ENCODE measurements around the gene JARID2.

JARID2 gene

GRCh38 chr6:15491255-15491985, 245.6 kb downstream of the JARID2 start:
- peak; percentile 61 for DNase-seq (ENCODE audit: low spot score)

GRCh38 chr6:15491986-15492269, 246.1 kb downstream of the JARID2 start:
- DNase-seq (ENCODE audit: low spot score) = no peak

DNA sequence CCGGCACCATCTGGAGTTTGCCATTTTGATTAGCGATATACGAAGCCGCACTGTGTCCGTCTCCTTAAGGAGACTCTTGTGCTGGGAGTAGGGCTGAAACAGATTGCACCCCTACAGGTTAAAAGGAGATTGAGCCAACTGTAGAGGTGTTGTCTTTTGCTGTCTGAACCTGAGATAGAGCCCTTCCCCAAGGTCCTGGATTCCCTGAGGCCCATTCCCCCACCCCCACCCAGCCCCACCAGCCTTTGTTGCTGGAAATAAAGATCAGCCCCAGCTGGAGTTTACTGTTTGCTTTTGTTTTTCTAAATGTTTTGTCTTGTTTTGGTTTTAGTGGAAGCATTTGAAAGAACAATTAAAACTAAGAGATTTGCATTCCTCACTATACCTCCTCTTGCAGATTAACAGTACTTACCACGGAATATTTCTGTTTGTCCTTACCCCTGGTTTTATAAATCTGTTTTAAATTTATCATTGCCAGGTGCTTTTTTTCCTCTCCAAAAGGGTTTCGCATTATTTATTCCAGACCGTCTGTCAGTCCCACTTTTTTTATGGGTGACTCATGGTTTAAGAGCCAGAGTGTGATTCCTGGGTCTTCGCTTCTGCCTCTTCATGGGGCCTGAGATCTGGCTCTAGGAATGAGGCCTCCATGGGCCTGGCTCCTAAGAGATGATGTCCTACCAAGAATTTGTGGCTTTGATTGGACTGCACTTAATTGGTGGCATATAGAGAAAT, 247.7 kb downstream of the JARID2 start:
- DNase-seq (ENCODE audit: low spot score) = no peak

GRCh38 chr6:15495375-15495901, 249.6 kb downstream of the JARID2 start:
- no peak for DNase-seq (ENCODE audit: low spot score)

DNA sequence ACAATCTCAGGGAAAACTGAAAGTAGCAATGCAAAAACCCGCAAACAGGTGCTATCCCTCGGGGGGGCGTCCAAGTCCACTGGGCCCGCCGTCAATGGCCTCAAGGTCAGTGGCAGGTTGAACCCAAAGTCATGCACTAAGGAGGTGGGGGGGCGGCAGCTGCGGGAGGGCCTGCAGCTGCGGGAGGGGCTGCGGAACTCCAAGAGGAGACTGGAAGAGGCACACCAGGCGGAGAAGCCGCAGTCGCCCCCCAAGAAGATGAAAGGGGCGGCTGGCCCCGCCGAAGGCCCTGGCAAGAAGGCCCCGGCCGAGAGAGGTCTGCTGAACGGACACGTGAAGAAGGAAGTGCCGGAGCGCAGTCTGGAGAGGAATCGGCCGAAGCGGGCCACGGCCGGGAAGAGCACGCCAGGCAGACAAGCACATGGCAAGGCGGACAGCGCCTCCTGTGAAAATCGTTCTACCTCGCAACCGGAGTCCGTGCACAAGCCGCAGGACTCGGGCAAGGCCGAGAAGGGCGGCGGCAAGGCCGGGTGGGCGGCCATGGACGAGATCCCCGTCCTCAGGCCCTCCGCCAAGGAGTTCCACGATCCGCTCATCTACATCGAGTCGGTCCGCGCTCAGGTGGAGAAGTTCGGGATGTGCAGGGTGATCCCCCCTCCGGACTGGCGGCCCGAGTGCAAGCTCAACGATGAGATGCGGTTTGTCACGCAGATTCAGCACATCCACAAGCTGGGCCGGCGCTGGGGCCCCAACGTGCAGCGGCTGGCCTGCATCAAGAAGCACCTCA, 250.7 kb downstream of the JARID2 start:
- no peak for DNase-seq (ENCODE audit: low spot score)

GRCh38 chr6:15498640-15499039, 252.8 kb downstream of the JARID2 start:
- DNase-seq (ENCODE audit: low spot score) = no peak

GRCh38 chr6:15499125-15499524, 253.3 kb downstream of the JARID2 start:
- DNase-seq (ENCODE audit: low spot score) = no peak

- no peak for DNase-seq (ENCODE audit: low spot score)
Observed at GRCh38 chr6:15499591-15499990, 253.7 kb downstream of the JARID2 start.

GRCh38 chr6:15500078-15500740, 254.3 kb downstream of the JARID2 start:
- DNase-seq (ENCODE audit: low spot score) = no peak

DNA sequence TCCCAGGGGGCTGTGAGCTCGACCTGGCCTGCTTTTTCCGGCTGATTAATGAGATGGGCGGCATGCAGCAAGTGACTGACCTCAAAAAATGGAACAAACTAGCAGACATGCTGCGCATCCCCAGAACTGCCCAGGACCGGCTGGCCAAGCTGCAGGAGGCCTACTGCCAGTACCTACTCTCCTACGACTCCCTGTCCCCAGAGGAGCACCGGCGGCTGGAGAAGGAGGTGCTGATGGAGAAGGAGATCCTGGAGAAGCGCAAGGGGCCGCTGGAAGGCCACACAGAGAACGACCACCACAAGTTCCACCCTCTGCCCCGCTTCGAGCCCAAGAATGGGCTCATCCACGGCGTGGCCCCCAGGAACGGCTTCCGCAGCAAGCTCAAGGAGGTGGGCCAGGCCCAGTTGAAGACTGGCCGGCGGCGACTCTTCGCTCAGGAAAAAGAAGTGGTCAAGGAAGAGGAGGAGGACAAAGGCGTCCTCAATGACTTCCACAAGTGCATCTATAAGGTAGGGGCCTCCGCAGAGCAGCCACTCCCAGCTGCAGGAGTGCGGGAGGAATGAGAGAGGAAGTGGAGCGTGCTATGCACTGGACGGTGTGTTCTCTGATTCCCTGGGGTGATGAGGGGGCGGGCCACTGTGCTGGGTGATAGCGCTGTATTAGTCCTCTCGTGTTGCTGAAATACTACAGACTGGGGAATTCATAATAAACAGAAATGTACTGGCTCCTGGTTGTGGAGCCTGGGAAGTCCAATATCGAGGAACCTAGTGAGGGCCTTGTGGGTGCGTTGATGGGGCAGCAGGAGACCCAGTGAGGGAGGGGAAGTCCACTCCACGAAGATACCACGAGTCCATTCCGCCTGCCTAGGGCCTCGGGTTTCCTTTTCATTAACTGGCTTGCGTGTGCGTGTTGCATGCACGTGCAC, 255.3 kb downstream of the JARID2 start:
- DNase-seq (ENCODE audit: low spot score) = no peak

- no peak for DNase-seq (ENCODE audit: low spot score)
Observed at GRCh38 chr6:15501826-15502445, 256.1 kb downstream of the JARID2 start.

GRCh38 chr6:15502446-15503345, 256.8 kb downstream of the JARID2 start:
- no peak for DNase-seq (ENCODE audit: low spot score)

GRCh38 chr6:15503346-15503680, 257.4 kb downstream of the JARID2 start:
- DNase-seq (ENCODE audit: low spot score) = no peak

DNA sequence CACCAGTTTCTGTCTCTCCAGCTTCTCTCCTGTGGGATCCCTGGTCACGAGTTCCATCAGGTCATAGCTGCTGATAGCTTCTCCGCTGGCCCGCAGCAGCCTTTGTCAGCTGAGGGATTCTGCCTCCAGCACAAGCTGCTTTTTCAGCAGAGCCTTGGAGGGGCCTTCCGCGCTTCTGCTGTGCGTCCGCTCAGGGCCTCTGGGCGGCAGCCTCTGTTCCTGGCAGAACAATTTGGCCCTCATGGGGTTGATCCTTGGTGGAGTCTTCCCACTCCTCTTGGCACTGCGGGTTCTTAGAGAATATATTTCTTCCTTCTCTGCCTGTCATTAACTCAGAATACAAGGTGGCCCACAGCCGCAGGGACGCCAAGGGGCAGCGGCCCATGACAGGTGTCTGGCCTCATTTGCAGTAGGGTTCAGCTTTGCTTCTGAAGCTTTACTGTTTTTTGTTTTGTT, 258.2 kb downstream of the JARID2 start:
- no peak for DNase-seq (ENCODE audit: low spot score)

DNA sequence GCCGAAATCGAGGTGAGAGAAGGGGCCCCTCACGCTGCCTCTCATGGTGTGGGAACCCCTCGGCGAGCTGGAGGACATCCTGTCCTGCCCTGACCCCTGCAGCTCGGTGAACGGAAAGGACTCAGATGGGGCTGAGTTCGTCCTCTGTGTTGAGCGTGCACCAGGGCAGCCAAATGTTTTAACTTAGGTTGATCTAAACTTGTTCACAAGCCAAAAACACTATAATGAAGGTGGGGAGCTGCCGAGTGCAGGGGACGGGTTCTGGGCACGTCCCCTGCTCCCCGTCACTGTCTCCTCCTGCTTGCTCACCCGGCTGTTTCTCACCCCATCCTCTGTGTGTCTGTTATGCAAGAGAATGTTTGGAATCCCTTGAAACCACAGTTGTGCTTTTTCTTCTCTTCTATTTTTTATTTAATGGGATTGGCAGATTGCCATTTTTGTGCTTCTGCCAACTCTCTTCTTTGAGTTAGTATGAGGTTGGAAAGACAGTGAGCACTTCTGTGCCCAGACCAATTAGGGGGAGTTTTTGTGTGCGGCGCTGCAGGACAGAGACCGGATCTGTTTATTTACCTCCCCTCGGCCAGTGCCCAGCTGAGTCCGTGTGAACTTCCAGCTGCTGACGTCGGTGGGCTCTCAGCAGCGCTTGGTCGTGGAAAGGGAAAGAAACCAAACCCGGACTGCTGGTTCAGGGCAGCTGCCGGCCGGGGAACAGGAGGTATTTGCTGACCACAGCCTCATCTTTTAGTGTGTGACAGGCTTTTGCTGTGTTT, 258.9 kb downstream of the JARID2 start:
- no peak for DNase-seq (ENCODE audit: low spot score)

- no peak for DNase-seq (ENCODE audit: low spot score)
Observed at GRCh38 chr6:15505463-15505918, 259.6 kb downstream of the JARID2 start.

- no peak for DNase-seq (ENCODE audit: low spot score)
Observed at GRCh38 chr6:15506066-15506465, 260.2 kb downstream of the JARID2 start.

- no peak for DNase-seq (ENCODE audit: low spot score)
Observed at GRCh38 chr6:15507221-15507620, 261.4 kb downstream of the JARID2 start.

DNA sequence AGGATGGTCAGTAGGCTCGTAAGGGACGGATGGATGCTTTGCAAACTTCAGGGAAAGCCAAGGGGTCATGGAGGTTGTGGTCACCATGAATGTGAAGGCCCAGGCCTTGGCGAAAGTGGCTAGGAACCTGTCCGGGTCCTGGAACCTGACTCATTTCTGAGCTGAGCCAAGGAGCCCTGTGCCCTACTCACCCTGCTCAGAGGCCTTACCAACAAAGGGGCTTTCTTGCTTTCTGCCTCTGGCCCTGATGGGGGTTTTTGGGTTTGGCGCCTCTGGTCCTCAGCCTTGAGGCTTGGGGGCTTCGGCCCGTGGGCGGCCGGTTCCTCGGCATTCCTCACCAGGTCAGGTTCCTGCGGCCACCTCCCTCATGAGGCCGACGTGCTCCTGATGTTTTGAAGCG, 261.9 kb downstream of the JARID2 start:
- no peak for DNase-seq (ENCODE audit: low spot score)
